PFSK-1 (cell line): Measurements from ENCODE around the gene SLC7A11.

ENCODE experiments used
- POLR2AphosphoS5 ChIP-seq: IDR thresholded peaks from 2 replicates; pipeline ENCODE4 v1.6.1; 2012; ENCODE audit warnings: low read depth, mild to moderate bottlenecking, control low read depth, low read length, moderate library complexity
- REST ChIP-seq, 2 experiments: IDR thresholded peaks; 2 replicates each; pipeline versions ENCODE4 v1.6.1 to v1.8.0; 2011 to 2012; ENCODE audit warnings: low read depth in 2 of 2, low read length in 2 of 2, control low read depth in 1 of 2, inconsistent platforms in 1 of 2, mild to moderate bottlenecking in 1 of 2, moderate library complexity in 1 of 2; ENCODE audit not compliant: insufficient read depth in 1 of 2
- TAF1 ChIP-seq: IDR thresholded peaks from 2 replicates; pipeline ENCODE4 v1.6.1; 2012; ENCODE audit warnings: low read length, control low read depth, borderline replicate concordance; ENCODE audit not compliant: insufficient read depth

GRCh38 chr4:138255917-138256597 lies 13.9 kb upstream of the SLC7A11 start:
- no peak for TF ChIP-seq POLR2AphosphoS5
- TF ChIP-seq REST (IDR thresholded peaks at IDR 0.05; ENCODE audit: insufficient read depth in 1 of 2, low read depth in 2 of 2, low read length in 2 of 2) = no peak
- TF ChIP-seq TAF1 = no peak
